Activated CD4-positive, alpha-beta T cell treated with anti-CD3 and anti-CD28 coated beads, Interleukin-2, amount 50 U/mL, for 4 hours (primary cell): Measurements from ENCODE around the gene HOXA1.

Source experiments
- DNase-seq, 2 experiments: peaks; one replicate each; pipeline ENCODE4 v3.0.0-alpha.2; 2020

The HOXA1 gene

DNA sequence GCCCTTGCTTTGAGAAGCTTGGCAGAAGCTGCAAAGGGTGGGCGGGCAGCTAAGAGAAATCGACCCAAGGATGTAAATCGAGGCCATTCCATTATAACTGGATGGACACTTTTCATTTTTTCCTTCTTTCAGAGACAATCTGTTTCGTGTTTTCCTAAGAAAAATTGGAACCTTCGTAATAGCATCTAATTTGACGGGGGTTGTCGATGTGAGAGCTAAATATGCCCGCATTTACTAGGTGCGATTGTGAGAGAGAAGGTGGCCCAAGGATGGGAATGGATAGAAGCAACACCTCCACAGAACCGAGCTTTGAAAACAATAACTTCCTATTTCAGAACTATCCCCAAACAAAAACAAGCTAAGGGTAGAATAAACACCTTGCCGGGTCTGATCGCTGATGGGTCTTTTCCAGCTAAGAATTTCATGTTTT, 35.6 kb upstream of the HOXA1 start:
- no peak for DNase-seq

DNA sequence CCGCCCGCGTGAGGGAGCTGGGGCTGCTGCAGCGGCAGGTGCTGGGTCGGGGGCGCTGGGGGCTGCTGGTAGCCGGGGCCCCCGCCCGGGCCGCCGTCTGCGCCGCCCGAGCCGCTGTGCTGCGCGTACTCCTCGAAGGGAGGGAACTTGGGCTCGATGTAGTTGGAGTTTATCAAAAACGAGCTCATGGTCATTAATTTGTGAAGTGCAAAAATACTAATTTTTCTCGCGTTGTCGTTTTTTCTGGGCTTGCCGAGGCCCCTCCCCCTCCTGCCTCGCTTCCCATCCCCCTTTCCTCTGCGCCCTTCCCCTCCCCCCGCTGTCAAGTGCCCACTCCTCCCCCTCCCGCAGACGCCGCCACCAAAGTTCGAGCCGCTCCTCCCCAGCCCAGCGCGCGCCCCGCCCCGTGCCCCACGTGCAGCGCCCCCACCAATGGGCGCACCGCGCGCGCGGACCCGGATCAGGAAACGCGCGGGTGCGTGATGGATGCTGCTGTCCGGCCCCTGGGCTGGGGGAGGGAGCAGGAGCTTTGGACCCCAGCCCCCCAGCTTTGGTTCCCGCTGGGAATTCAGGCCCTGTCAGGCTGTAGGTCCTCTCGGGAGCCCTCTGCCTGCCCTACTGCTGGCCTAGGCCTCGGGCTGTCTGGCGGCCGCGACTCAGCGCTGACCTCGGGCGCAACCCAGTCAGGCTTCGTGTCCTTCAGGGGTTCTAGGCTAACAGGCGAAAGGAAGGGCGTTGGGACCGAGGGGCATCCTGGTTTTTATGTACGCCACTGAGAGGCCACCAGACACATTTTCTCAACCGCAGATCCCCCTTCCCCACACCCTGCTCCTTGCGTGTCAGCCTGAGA, 35.0 kb upstream of the HOXA1 start, which contains the start of gene HOXA4:
Gene HOXA4 (minus strand): TSS at position 218 of the 850 bp plus-strand sequence. CDS start 24 bp downstream, at position 194.
- DNase-seq = peak; percentile 73 to 76

DNA sequence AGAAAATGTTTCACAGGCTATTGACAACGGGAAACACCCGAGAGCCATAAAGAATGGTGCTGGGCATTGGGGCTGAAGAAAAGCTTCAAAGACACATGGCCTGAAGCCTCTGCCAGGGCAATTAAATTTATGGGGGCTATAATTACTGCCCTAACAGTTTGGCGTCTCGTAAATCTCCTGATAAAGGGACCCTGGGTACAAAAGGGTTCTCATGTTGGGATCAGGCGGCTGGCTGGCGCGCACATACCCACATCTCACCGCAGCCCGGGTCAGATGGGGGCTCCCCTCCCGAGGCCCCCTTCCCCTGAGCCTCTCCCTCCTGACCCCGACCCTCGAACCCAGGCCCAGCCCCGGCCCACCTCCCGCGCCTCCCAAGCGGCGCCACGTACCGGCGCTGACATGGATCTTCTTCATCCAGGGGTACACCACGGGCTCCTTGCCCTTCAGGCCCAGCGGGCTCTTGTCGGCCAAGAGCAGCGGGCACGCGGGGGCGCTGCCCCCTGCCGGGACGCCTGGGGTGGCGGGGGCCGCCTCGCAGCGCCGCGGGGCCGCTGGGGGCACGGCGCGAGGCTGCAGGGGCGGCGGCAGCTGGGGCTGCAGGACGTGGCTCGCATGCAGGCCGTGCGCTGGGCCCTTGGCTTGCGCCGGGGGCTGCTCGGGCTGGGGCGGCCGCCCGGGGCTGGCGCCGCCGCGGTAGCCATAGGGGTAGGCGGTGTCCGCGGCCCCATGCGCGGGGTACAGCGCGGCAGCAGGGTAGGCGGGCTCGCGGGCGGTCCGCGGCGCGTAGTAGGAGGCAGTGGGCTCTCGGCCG, 34.1 kb upstream of the HOXA1 start:
- DNase-seq = no peak

DNA sequence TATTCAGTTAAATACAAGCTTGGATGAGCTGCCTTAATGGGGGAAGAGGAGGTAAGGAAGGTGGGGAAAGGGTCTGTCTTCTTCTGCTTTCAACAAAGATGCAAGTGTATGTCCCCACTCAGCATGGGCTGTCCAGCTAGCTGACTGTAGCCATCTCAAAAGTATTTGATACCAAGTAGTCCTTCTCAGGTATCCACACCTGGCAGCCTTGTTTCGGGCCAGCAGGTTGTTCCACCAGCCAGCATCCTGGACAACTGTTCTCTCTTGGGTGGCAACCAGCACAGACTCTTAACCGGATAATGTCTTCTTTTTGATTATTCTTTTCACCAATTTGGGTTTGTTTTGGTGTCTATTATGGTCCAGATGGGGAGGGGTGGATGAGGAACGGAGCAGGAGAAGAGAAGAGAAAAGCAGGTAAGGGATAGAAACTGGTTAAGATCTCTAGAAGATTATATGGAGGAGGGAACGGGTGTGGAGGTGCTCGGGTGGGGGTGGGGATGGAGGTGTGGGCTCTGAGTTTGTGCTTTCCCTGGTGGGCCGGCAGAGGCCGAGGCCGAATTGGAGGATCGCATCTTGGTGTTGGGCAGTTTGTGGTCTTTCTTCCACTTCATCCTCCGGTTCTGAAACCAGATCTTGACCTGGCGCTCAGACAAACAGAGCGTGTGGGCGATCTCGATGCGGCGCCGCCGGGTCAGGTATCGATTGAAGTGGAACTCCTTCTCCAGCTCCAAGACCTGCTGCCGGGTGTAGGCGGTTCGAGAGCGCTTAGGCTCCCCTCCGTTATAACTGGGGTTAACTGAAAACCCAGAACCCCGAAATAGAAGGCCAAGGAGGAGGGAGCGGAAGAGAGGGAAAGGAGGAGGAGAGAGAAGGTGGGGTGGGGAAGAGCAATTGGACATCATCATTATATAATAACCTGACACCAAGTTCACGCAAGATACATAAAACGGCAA, 33.3 kb upstream of the HOXA1 start:
- no peak for DNase-seq

DNA sequence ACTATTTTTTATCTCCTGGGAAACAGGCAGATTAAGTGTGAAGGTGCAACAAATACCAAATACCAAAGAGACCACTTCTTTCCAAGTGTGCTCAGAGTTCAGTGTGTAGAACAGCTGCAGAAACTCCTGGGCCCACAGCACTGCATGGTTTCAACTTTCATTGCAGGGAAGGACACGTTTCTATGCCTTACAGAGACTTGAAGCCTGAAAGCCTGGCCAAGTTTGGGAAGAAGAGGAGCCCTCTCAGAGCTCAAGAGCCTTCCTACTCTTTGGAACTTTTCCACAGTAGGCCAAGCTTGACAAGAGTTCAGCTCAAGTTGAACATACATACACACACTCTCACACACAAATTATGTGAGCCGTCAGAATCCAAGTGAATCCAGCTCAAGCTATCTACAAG, 32.2 kb upstream of the HOXA1 start:
- DNase-seq = no peak

DNA sequence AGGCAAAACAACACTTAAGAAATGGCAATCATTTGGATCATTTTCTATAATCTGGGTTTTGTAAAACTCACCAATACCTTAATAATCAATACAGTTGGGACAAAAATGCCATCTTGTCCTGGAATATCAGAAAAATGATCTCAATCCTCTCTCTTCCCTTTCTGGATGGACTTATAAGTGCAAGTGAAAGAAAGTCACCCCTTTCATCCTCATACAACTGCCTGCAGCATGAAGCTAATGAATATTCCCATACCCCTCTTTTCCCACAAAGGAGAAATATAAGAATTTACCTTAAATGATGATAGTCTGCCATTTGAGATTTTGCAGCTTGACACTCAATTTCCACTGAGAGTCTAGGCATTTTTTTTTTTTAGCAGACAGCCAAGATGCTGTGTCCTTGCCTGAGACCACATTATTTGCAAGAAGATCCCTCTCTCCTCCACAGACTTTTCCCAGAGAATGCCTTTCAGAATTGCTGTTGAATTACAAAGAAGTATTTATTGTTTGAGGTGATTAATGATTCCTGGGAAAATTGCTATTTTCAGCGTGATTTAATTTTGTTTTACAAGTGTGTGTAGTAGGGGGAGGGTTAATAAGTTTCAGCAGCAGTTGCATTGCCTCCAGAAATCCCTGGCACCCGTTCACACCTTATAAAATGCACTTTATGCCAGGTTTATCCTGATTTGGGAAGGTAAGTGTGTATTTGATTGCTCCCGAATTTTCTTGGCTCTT, 31.0 kb upstream of the HOXA1 start:
- DNase-seq = no peak

DNA sequence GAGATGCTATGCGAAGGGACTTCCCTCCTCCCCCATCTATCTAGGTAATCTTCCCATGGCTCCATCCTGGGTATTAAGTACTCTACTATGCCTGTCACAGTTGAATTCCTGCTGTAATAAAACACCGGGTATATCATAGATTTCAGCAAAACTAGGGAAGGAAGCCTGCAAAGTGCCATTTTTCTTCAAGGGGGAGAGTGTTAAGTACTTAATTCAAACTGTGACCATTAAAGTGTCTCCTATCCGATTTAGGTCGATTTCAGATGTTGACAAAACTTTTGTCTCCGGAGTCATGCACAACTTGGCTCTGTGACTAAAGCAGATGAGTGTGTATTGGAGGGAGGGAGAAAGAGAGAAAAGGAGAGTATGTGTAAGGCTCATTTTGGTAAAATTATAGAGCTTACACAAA, 30.2 kb upstream of the HOXA1 start:
- no peak for DNase-seq

DNA sequence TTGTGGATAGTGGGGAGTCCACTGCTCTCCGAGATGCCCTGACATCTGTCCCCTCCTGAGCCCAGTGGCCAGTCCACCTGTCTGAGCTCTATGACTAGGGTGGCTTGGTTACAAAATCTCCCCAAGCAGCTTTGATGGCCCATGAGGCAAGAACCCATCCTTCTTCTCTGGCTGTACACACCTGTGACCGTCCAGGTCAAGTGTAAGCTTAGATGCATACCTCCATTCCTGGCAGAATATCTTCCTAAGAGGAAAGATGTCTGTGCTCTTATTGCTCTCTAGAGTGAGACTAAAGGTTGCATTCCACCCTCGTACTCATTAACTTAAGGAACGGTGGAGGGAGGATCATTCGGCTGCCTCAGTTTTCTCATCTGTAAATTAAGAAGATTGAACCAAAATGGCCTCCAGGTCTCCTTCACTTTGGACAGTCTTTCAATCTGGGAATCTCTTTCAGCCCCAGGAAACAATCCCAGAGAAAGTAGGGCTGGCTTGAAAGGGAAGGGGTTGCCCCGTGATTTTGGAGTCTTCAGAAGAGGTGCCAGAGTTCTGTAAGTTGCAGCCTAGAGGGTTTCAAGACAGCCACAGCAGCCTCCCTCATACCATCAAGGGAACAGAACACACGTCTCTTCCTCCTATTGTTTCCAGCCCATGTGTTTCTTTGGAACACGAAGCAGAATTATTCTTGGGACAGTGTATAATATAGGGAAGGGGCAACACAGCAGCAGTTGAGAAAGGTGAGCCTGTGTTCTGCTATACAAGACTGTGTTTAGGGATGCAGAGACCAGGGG, 29.3 kb upstream of the HOXA1 start:
- no peak for DNase-seq

DNA sequence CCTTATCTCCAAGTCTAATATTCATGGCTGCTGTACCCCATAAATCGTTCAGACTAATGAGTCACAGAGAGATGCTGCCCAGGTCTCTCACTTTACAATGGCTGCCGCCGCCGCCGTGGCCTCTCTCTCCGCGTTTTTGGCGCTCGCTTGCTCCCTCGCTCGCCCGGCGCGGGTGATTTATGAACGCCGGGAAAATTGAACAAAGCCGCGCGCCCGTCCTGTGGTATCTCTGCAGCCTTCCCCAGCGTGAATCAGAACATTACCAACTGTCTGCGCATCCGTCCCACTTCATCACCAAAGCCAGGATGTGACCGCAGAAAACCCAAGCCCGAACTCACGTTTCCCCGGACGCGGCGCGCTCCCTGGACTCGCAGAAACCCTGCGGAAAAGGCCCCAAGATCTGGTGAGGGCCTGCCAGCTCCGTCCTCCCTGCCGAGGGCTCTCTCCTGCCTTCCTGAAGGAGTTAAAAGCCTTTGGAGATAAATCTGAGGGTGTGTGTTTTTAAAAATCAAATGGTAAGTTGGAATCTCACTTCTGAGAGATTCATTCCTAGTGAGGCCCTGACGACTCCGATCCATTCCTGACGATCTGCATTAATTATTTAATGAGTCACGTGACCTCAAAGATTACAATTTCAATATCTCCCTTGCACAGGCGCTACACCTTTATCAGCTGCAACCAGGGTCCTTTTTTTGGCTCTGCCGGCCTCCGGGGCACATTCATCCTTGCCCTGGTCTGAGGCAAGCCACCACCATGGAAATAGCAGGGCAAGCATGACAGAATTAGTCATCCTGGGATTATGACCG, 28.5 kb upstream of the HOXA1 start:
- DNase-seq = no peak

DNA sequence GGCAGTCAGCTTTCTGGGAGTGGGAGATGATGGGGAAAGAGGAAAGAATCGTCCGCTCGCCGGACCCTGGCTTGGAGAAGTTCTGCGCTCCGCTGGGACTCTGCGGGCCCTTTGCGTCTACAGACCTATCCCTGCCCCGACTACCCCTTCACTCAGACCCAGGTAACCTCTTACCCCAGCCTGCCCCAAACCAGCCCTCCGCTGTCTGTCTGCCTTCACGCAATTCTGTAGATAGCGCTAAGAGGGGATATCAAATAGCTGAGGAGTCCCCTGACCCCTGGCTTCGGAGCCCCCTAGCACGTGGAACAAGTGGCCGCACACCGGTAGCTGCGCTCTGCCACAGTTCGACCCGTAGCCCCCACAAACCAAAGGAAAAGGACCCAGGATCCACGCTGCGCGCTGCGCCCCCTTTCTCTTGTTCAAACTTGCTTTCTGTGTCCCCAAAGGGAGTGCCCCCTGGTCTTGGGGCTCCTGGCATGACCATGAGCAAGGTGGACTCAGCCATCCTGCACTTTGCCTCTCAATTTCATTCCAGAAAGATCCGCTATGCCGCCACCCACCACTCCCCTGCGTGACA, 27.8 kb upstream of the HOXA1 start:
- no peak for DNase-seq

DNA sequence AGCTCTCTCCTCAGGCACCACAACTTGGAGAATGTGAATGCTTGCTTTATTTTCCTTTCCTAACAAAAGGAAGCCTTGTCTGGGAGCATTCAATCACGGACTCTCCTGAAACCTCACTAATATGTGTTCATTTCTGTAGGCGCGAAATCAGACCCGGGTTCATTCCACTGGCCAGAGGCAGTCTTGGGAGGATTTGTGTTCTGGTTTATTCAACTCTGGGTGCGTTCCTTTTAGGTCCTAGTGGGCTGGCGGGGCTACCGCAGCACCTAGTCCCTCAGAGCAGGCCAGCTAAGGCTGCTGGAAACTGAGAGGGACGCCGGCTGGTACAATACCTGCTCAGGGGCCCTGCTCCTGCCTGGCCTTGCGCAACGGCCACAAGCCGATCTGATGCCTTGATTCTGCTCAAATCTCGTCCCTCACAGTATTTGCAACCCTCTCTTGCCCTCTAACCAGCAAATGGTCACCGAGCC, 27.2 kb upstream of the HOXA1 start:
- DNase-seq = no peak

DNA sequence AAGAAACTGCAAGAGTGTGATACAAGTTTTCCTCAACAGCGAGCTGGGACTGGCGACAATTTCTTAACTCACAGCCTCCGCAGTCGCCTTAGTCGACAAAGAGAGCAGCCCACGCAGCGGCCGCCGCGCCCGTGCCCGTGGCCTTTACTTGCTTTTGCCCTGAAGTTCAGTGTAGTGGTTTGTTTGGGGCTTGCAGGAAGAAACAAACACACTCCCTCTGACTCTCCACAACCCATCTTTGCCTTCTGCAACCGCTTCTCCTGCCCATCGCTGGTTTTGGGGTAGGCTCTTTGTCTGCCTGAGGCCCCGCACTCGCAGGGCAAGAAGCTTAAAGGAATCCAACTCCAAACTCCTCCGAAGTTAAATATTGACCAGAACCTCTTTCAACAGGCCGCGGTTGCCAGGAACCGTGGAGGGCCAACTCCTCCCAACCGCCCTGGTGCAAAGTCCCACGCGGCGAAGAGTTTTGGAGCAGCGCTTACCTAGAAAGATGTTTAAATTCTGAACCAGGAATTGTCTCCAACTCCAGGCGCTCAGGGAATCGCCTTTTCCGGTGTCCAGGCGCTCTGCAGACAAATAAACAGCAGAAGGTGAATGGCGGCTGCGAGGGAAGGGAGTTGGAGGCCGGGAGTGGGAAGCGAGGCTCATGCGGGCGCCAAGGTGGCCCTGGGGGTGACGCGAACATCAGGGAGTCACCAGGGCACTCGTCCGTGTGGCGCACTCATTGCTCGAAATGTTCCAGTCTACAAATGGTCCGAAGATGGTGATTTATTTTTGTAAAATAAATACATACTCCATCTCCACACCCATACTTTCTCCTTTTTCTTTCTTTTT, 26.5 kb upstream of the HOXA1 start:
- DNase-seq = no peak

DNA sequence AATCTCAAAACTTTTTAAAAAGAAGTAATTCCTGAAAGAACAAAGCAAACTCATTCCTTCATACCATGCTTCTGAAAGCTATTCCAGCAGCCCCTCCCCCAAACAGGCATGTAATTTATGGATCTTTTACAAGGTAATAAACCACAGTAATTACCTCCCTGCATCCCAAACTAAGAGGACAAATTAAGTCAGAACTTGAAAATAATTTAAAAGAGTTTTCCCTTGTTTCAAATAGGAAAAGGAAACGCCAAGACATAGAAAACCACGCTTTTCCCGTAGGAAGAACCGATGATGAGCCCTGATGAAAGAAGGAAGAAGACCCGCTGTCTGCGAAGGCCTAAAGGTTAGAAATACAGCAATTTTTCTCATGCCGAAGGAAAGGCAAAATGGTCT, 25.9 kb upstream of the HOXA1 start:
- DNase-seq = no peak

DNA sequence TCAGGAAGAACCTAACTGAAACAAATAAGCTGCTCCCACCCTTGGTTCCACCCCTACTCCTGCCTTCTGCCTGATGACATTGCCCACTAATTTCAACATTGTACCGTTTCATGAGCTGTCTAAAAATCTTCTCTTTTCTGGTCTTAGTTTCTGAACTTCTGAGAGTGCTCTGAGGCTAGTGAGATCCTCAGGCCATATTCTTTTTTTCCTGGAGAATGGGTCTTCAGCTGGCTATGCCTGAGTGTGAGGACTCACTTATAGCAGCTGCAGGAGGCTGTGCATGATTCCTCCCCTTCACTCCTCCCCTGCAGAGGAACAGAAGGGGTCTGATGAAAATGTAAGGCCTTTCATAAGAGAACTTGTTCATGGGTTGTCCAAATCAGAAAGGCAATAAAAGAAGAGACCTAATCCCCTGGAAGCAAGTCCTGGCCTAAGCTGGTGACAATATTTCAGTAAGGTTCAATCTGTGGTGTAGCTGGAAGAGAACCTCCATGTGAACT, 23.7 kb upstream of the HOXA1 start:
- DNase-seq = no peak

DNA sequence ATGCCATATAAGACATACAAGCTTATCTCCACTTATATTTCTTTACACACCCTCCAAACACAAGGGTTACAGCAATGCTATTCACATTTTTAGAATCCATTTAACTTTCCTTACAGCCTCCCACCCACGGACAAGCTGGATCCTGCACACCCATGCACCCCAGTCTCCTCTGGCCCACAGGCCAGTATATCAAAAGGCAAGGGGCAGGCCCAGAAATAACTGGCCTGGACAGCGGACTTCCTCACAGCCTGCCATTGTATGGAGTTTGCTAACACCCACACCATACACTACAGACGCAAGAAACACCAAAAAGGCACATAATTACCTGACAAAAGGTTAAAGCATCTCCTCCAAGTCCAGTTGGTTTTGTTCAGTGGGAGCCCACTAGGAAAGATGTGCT, 22.8 kb upstream of the HOXA1 start:
- no peak for DNase-seq

DNA sequence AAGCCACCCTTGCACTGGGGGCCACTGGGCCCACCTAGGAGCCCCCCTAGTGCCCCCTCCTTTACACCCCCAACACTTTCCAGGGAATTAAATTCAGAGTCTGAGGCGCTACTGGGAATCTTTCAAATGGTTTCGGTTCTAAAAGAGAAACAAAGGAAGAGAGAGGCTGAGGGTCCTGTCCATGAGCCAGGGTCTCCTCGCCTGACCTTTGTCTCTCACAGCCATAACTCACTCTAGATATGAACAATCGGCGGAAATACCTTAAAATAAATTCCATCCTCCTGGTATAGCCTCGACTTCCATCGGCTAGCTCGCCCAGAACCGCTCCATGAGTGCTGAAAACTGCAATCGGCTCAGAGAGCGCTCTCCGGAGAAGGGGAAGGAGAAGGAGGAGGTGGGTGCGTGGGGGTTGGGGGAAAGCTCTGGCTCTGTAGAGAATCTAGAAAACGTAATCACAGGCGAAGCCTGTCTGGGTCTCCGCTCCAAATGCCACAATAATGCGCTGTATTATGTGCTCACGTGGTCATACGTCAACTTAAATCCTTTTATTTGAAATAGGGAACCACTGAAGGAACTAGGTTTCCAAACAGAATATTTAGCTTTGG, 22.2 kb upstream of the HOXA1 start:
- DNase-seq = no peak

DNA sequence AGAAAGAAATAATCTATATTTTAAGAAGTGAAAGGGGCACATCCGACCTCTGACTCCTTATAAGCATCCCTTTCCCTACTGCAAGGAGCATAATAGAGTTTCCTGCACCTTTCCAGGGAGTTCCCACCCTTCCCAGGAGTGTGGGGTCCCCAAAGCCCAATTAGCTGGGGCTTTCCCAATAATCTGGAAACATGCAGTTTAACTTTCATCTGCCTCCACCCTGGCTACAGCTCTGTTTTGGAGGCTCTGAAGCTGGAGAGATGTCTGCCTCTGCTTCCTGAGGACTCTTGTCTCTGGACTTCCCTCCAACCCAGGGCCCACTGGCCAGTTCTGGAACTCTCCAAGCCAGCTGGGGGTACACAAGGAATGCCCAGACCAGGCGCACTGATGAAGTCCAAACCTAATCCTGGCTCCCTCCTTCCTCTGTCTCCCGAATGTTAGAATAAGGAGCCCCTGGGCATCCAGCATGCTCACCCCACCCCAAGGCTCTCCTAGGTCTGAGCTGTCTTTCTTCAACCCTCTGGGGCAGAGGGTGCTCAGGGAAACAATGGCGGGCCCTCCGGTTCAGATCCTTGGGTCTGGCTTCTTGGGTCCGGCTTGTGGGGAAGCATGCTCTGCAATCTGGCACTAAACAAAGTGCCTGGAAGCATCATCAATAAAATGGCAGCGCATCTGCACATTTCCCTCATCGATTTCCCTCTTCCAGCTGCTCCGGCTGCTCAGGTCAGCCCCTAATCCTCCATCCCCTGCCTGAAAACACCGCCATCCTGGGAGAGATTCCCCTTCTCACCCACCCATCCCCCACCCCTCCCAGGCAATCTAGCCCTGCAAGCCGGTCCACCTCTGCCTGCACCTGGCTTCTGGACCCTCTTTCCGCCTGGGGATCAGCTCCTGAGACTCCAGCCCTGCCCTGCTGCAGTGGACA, 21.4 kb upstream of the HOXA1 start:
- DNase-seq = no peak
